NCI-H2029 (cell line): ENCODE data around the gene XXYLT1.

ENCODE experiments used
- DNase-seq: peaks from one replicate; lab custom pipeline; 2025; lab: John Stamatoyannopoulos, UW

The XXYLT1 gene

GRCh38 chr3:195129644-195130492, 141.1 kb downstream of the XXYLT1 start:
- DNase-seq, result no peak

GRCh38 chr3:195129072-195129643, 141.8 kb downstream of the XXYLT1 start:
- no peak for DNase-seq

GRCh38 chr3:195128255-195129071, 142.5 kb downstream of the XXYLT1 start:
- DNase-seq, result no peak

GRCh38 chr3:195126056-195126605, 144.8 kb downstream of the XXYLT1 start:
- no peak for DNase-seq

GRCh38 chr3:195125646-195126045, 145.3 kb downstream of the XXYLT1 start:
- no peak for DNase-seq

- no peak for DNase-seq
Measured at GRCh38 chr3:195124378-195124992, 146.5 kb downstream of the XXYLT1 start.

GRCh38 chr3:195123281-195123691, 147.7 kb downstream of the XXYLT1 start:
- DNase-seq, result no peak

- DNase-seq, result no peak
Measured at GRCh38 chr3:195122261-195122660, 148.7 kb downstream of the XXYLT1 start.

- no peak for DNase-seq
Measured at GRCh38 chr3:195120267-195120601, 150.7 kb downstream of the XXYLT1 start.

GRCh38 chr3:195119461-195120266, 151.3 kb downstream of the XXYLT1 start:
- no peak for DNase-seq

GRCh38 chr3:195118671-195119070, 152.3 kb downstream of the XXYLT1 start:
- DNase-seq, result no peak

GRCh38 chr3:195117978-195118581, 152.9 kb downstream of the XXYLT1 start:
- DNase-seq, result no peak

GRCh38 chr3:195116407-195117185, 154.4 kb downstream of the XXYLT1 start:
- DNase-seq, result no peak

- no peak for DNase-seq
Measured at GRCh38 chr3:195115600-195116406, 155.2 kb downstream of the XXYLT1 start.

- DNase-seq, result no peak
Measured at GRCh38 chr3:195114786-195115599, 156.0 kb downstream of the XXYLT1 start.

GRCh38 chr3:195113536-195114425, 157.2 kb downstream of the XXYLT1 start:
- no peak for DNase-seq

GRCh38 chr3:195113048-195113447, 157.9 kb downstream of the XXYLT1 start:
- DNase-seq, result no peak
